ENCODE data around the gene ENPP3.

The ENPP3 gene

DNA sequence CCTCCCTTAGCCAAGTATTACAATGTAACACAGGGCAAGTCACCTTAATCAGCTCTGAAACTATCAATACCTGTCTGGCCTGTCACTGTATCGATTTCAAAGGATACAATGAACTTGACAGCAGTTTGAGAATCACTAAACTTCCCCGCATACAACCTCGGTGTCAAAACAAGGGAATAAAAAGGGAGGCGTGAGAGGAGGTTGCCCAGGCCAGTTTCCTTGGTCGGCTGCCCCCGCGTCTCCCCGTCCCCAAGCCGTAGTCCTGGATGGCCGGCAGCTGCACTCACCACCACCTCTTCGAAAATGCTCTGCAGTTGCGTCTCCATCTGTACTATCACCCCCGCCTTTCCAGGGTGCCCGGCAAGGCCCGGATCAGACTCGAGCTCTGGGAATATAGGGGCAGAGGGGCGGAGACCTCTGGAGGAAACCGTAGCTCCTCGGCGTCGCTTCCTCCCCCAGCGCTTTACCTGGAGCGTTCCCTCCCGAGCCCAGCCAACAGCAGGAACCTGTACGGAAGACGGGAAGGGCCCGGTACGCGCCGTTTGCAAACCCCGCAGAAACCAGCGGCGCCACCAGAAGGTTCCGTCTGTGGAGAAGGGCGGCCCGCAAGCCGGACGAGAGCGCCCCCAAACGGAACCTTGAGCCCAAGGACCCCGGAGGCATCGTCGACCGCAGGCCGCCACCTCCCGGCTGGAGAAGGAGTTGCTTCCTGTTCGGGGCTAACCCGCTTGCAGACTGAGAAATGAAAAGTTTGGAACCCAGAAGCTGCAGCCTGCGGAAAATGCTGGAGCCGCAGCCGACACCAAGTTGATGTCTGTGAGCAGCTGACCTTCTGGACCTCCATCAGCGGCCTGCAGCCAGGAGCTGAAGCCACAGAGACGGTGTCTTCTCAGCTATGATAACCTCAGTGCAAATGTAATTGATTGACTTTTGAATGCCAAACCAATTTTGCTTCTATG is 9.1 kb upstream of the ENPP3 start, which contains the start of gene MED23:
Gene MED23 (minus strand): TSS at position 519 of the 959 bp plus-strand sequence. CDS start 193 bp downstream, at position 326.
- TF ChIP-seq, protein P1, sequence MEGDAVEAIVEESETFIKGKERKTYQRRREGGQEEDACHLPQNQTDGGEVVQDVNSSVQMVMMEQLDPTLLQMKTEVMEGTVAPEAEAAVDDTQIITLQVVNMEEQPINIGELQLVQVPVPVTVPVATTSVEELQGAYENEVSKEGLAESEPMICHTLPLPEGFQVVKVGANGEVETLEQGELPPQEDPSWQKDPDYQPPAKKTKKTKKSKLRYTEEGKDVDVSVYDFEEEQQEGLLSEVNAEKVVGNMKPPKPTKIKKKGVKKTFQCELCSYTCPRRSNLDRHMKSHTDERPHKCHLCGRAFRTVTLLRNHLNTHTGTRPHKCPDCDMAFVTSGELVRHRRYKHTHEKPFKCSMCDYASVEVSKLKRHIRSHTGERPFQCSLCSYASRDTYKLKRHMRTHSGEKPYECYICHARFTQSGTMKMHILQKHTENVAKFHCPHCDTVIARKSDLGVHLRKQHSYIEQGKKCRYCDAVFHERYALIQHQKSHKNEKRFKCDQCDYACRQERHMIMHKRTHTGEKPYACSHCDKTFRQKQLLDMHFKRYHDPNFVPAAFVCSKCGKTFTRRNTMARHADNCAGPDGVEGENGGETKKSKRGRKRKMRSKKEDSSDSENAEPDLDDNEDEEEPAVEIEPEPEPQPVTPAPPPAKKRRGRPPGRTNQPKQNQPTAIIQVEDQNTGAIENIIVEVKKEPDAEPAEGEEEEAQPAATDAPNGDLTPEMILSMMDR (IDR thresholded peaks at IDR 0.05; ENCODE audit: insufficient read depth, low read length, poor library complexity, severe bottlenecking) = peak; percentile 100
- Histone ChIP-seq H3K4me3 (replicated peaks; ENCODE audit: low read depth, low read length) (peak within 1 kb of the TSS; percentile 92), H3K36me3 (ENCODE audit: control insufficient read depth, insufficient read depth, low read length) (peaks cover 4% of the 10 kb centered on the region; the same call in 1 of the 2 replicates), H3K27me3 (replicated peaks; ENCODE audit: control insufficient read depth, insufficient read depth, low read length) (no peaks in the 10 kb centered on the region; the same call in 1 of the 2 replicates)
- DNase-seq (ENCODE audit: extremely low read depth, insufficient read length) = peak; percentile 97

DNA sequence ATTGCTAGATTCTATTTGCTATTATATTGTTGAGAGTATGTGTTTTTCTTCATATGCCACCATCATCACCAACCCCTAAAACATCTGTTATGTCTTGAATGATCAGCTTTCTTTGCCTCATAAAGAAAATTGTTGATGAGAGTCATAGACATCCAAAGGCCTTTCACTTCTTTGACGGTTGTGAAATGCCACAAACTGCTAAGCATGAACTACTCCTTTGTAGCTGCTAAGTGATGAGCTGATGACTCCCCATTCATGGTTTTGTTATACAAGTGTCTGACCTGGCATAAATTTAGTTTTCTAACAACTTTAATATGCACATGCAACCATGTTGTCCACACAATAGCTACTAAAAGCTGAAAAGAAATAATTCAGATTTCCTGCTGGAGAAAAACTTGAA is 8.4 kb upstream of the ENPP3 start:
- DNase-seq (ENCODE audit: extremely low read depth, insufficient read length) = no peak
- Histone ChIP-seq H3K4me3 (replicated peaks; ENCODE audit: low read depth, low read length) (no peak overlapping the region), H3K27me3 (replicated peaks; ENCODE audit: control insufficient read depth, insufficient read depth, low read length) (no peaks in the 10 kb centered on the region; the same call in 1 of the 2 replicates), H3K36me3 (ENCODE audit: control insufficient read depth, insufficient read depth, low read length) (0 out of 2 replicates have a peak, but pooled peaks cover 3% of the 10 kb centered on the region)
- TF ChIP-seq, protein P1 (IDR thresholded peaks at IDR 0.05; ENCODE audit: insufficient read depth, low read length, poor library complexity, severe bottlenecking) = no peak

DNA sequence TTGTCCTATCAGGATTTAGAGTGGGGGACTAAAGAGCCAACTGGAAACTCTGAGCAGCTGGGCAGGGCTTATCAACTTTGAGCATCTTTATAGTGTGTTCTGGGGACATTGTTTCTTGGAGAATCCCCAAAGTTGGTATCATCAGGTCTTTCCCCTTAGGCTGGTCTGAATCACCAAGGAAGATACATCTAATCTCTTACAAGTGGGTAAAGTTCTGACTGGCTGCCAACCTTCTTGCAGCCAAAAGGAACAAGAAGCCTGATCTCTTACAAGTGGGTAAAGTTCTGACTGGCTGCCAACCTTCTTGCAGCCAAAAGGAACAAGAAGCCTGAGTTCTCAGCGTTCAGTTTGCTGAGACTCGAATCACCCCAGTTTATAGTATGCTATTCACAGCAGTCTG is 7.5 kb upstream of the ENPP3 start:
- no peak overlapping the region for H3K4me3 ChIP-seq (replicated peaks; ENCODE audit: low read depth, low read length)
- H3K27me3 ChIP-seq (replicated peaks; ENCODE audit: control insufficient read depth, insufficient read depth, low read length) = no peaks in the 10 kb centered on the region; the same call in 1 of the 2 replicates
- TF ChIP-seq, protein P1 (IDR thresholded peaks at IDR 0.05; ENCODE audit: insufficient read depth, low read length, poor library complexity, severe bottlenecking) = no peak
- no peak for DNase-seq (ENCODE audit: extremely low read depth, insufficient read length)
- H3K36me3 ChIP-seq (ENCODE audit: control insufficient read depth, insufficient read depth, low read length) = no peaks in the 10 kb centered on the region

DNA sequence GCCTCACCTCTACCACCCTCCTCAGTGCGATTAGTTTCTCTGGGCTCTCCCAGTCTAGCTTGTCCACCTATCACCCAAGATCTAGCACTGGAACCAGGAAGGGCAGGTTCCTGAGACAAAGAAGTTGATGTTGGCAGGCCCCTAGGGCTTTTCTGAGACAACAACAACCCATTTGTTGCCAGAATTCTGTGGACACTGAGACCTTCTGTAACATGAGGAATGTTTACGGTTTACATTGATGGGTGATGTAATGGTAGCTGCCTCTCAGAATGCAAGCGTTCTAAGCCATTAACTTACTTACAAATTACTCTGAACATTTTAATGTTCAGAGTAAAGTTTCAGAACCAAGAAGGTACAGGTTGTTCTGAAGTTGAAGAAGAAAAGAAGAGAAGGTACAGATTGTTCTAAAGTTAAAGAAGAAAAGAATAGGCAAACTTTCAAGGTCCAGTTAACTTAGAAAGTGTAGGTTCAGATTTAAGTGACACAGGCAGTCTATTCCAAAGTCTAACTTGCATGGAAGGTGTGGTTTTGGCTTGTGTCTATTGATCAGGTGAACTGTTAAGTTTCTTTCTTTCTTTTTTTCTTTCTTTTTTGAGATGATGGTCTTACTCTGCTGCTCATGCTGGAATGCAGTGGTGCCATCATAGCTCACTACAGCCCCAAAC is 5.3 kb upstream of the ENPP3 start:
- Histone ChIP-seq H3K4me3 (replicated peaks; ENCODE audit: low read depth, low read length) (no peak overlapping the region), H3K27me3 (replicated peaks; ENCODE audit: control insufficient read depth, insufficient read depth, low read length) (no peaks in the 10 kb centered on the region; the same call in 1 of the 2 replicates), H3K36me3 (ENCODE audit: control insufficient read depth, insufficient read depth, low read length) (no peaks in the 10 kb centered on the region)
- DNase-seq (ENCODE audit: extremely low read depth, insufficient read length) = no peak
- TF ChIP-seq, protein P1 (IDR thresholded peaks at IDR 0.05; ENCODE audit: insufficient read depth, low read length, poor library complexity, severe bottlenecking) = no peak

DNA sequence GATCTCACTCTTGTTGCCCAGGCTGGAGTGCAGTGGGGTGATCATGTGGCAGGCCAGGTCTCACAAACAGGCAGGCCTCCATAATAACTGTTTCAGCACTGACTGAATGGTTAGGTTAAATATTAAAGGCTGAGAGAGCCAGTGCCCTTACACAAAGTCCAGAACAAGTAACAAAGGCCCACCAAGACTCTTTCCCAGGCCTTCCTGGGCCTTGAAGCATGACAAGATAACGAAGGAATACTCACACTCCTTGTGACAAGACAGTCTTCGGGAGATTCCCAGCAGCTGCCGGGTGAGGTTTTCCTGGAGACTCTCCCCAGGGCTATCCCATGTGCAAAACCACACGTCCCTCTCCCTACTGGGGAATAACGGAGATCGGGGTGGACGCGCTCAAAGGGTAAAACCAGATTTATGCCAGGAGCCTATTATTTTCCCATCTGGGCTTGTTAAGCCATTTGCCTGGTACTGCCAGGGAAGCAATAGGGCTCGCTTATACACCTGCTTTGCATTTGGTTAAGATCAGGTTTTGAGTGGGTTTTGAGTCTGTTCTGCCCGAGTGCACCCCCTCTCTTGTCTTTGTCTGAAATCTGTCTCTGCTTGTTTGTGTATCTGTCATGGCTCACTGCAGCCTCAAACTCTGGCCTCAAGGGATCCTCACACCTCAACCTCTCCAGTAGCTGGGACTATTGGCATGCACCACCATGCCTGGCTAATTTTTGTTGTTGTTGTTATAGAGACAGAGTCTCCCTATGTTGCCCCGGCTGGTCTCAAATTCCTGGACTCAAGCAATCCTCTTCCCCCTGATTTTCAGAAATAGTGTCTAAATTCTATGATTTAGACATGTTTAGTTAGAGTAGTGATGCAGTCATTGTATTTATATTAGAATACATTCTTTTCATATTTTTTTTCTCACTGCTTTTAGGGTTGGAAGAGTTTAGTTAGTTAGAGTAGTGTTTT is 1.4 kb upstream of the ENPP3 start:
- peak; percentile 3 for DNase-seq (ENCODE audit: extremely low read depth, insufficient read length)

More for the DNA sequence above, 1.4 kb upstream of the ENPP3 start:
- Histone ChIP-seq H3K36me3 (ENCODE audit: control insufficient read depth, insufficient read depth, low read length) (no peaks in the 10 kb centered on the region), H3K4me3 (replicated peaks; ENCODE audit: low read depth, low read length) (no peak overlapping the region), H3K27me3 (replicated peaks; ENCODE audit: control insufficient read depth, insufficient read depth, low read length) (no peaks in the 10 kb centered on the region; the same call in 1 of the 2 replicates)
- TF ChIP-seq, protein P1 (IDR thresholded peaks at IDR 0.05; ENCODE audit: insufficient read depth, low read length, poor library complexity, severe bottlenecking) = no peak
